Kidney (tissue), 14 donors: ENCODE results near the gene ZNF786. TPM values are rescaled to one million over a fixed set of nuclear protein-coding genes. Genes with fewer than 3 reads are reported as not detected.
A peak's percentile ranks its signal among the peaks of the same experiment; 100 is the strongest.

ENCODE experiments used
- DNase-seq, 5 donors: peaks; one replicate each; pipeline ENCODE4 v3.0.0-alpha.2; 2013 to 2020
- FAIRE-seq: peaks from 2 replicates; lab custom pipeline; 2012; peaks lifted over from hg19 to GRCh38; lab: Jason Lieb, UNC
- H3K27ac ChIP-seq, 2 donors: one replicate each; pipeline ENCODE4 v1.7.0; 2013; ENCODE audit warnings: low read depth in 2 of 2, low read length in 2 of 2, inconsistent platforms in 1 of 2
- H3K27me3 ChIP-seq: one replicate; pipeline ENCODE4 v1.7.1; 2013; ENCODE audit warnings: low read length, inconsistent platforms; ENCODE audit not compliant: control insufficient read depth, insufficient read depth
- H3K36me3 ChIP-seq, 3 donors: one replicate each; pipeline versions ENCODE4 v1.7.0 to v1.7.1; 2013; ENCODE audit warnings: low read length in 3 of 3, control low read depth in 1 of 3, inconsistent platforms in 1 of 3; ENCODE audit not compliant: insufficient read depth in 3 of 3, control insufficient read depth in 2 of 3
- H3K4me1 ChIP-seq, 3 donors: one replicate each; pipeline versions ENCODE4 v1.7.0 to v1.7.1; 2013; ENCODE audit warnings: low read length in 3 of 3, inconsistent platforms in 1 of 3, low read depth in 1 of 3; ENCODE audit not compliant: control insufficient read depth in 2 of 3, insufficient read depth in 2 of 3
- H3K4me3 ChIP-seq, 3 donors: one replicate each; pipeline versions ENCODE4 v1.7.0 to v1.8.1; 2013; ENCODE audit warnings: low read length in 3 of 3, control low read depth in 1 of 3, inconsistent platforms in 1 of 3
- H3K9ac ChIP-seq, 3 donors: one replicate each; pipeline versions ENCODE4 v1.7.0 to v1.7.1; 2013; ENCODE audit warnings: low read length in 3 of 3, control low read depth in 1 of 3, inconsistent platforms in 1 of 3
- H3K9me3 ChIP-seq, 3 donors: one replicate each; pipeline versions ENCODE4 v1.7.0 to v1.7.1; 2013; ENCODE audit warnings: low read length in 3 of 3, control low read depth in 1 of 3, inconsistent platforms in 1 of 3; ENCODE audit not compliant: control insufficient read depth in 2 of 3, insufficient read depth in 1 of 3
- intact Hi-C: fragments of 100-400 bp; cut with DNase I; formaldehyde crosslinking; loops from one replicate; pipeline ENCODE4 v1.11.1; 2022
- polyA plus RNA-seq: library from polyadenylated mRNA; stranded (reverse); fragments of 350-450 nt; fragmentation: Illumina TruSeq; extraction: RNeasy Lipid Tissue Mini Kit (QIAGEN cat#74804); gene quantifications from one replicate; pipeline ENCODE4 v1.2.3, GENCODE V29; 2014; ENCODE audit warnings: low read depth, low replicate concordance; ENCODE audit not compliant: insufficient read depth
- total RNA-seq: library from RNA; stranded (reverse); fragmentation: NEBNext Ultra II Directional; extraction: Animal tissue kit (Norgen Biotek cat#: 25700); gene quantifications from one replicate; pipeline ENCODE4 v1.2.1, GENCODE V29; 2021
- TF ChIP-seq, protein P1 (sequence below): IDR thresholded peaks from 3 replicates; pipeline ENCODE4 v1.5.1; 2012; ENCODE audit warnings: mild to moderate bottlenecking, moderate library complexity, borderline replicate concordance; ENCODE audit not compliant: insufficient read depth; ENCODE audit errors: extremely low read depth
- donor health status: control.
- donor health status: control.
- donor health status: control.
- donor health status: control.
- donor health status: control.
- donor health status: DM: yes; HTN: yes; CAD: no.
- donor health status: Normal renal cell carcinoma (clear cell type).

The ZNF786 gene
- total and polyA plus RNA-seq, 2 donors from 2014 or later = 2.6 to 8.0 TPM

DNA sequence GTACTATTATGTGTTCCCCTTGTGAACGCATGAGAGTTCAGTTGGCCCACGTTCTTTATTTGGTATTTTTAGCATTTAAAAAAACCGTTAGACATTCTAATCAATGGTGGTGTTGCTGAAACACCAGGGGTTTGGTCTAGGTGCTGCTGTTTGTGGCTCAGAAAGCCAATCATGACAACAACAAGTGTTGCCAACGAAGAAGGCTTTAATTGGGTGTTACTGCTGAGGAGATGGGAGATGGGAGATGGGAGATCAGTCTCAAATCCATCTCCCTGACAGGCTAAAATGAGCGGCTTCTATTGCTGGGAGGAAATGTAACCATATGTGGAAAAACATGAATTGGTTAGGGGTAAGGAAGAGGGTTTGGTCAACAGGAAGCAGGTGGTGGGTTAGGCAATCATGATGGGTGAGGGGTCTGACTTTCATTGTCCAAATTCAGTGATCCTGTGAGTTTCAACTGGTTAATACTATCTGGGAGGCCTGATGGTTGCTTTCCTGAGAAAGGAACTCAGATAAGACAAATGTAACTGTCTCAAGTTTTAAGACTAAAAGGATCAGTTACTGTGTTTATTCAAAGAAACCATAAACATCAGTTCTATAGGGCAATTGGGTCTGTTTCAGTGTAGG lies 40.2 kb upstream of the ZNF786 start:
- intact Hi-C loops = no loop called here
- Histone ChIP-seq H3K9ac (no peak overlapping the region), H3K27ac (no peak overlapping the region), H3K4me1 (no peaks in the 10 kb centered on the region), H3K9me3 (peaks cover 0 to 6% (median 0%) of the 10 kb centered on the region in 3 donors), H3K36me3 (peaks cover 0 to 5% (median 0%) of the 10 kb centered on the region in 3 donors), H3K27me3 (no peaks in the 10 kb centered on the region), H3K4me3 (no peak overlapping the region)
- no peak for FAIRE-seq
- DNase-seq = no peak
- TF ChIP-seq, protein P1, sequence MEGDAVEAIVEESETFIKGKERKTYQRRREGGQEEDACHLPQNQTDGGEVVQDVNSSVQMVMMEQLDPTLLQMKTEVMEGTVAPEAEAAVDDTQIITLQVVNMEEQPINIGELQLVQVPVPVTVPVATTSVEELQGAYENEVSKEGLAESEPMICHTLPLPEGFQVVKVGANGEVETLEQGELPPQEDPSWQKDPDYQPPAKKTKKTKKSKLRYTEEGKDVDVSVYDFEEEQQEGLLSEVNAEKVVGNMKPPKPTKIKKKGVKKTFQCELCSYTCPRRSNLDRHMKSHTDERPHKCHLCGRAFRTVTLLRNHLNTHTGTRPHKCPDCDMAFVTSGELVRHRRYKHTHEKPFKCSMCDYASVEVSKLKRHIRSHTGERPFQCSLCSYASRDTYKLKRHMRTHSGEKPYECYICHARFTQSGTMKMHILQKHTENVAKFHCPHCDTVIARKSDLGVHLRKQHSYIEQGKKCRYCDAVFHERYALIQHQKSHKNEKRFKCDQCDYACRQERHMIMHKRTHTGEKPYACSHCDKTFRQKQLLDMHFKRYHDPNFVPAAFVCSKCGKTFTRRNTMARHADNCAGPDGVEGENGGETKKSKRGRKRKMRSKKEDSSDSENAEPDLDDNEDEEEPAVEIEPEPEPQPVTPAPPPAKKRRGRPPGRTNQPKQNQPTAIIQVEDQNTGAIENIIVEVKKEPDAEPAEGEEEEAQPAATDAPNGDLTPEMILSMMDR = no peak

- Histone ChIP-seq H3K9ac (peak overlapping the region; percentile 93 to 98 (median 98)), H3K27ac (peak overlapping the region; percentile 95 to 98), H3K9me3 (peaks cover 0 to 6% (median 0%) of the 10 kb centered on the region in 3 donors), H3K27me3 (no peaks in the 10 kb centered on the region), H3K4me3 (peak overlapping the region; percentile 88 to 99 (median 98)), H3K36me3 (peaks cover 0 to 5% (median 0%) of the 10 kb centered on the region in 3 donors), H3K4me1 (peaks cover 0 to 6% (median 5%) of the 10 kb centered on the region in 3 donors)
- intact Hi-C loops = no loop called here
- DNase-seq (peak in 4 of 5 donors; percentile 53 to 86 (median 66)), FAIRE-seq (no peak)
- TF ChIP-seq, protein P1 = no peak
Measured at GRCh38 chr7:149126662-149127266, 36.2 kb upstream of the ZNF786 start.

DNA sequence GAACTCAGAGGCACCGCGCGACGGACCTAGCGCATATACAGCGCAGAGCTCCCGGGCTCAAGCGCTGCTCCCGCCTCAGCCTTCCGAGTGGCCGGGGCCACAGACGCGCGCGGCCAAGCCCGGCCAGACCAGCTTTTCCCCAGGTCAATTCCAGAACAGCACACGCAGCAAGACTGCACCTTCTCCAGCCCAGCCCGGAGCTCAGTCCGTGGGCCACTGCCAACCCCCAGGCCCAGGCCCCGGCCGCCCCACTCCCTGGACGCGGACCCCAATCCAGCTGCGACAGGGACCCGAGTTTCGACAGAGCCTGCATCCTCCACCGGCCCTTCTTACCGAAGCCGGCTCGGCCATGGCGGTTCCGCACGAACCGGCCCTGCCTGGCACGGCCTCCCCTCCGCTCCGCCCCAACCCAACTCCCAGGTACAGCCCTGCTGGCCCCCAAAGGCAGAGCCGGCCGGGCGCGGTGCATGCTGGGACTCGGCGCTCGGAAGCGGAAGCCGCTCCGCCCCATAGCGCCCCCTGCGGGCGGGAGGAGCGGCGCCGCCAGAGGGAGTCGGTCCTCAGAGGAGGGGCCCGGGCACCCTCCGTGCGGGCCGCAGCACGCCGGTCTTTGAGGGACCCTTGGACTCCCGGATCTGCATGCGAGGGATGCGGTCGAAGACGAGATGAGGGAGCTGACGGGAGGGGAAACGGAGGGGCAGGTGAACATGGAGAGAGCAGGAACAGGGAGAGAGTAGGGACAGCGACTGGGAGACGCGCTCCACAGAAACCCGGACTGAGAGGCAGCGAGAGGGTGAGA lies 35.5 kb upstream of the ZNF786 start, which contains the start of gene ZNF425:
Gene ZNF425, minus strand, starts transcription at position 462 of the 799 bp plus-strand sequence. Its CDS starts 111 bp downstream, at position 351.
- Histone ChIP-seq H3K4me1 (peaks cover 0 to 6% (median 5%) of the 10 kb centered on the region in 3 donors), H3K27me3 (no peaks in the 10 kb centered on the region), H3K36me3 (peaks cover 0 to 5% (median 0%) of the 10 kb centered on the region in 3 donors), H3K27ac (peak within 1 kb of the TSS; percentile 95 to 98), H3K4me3 (peak within 1 kb of the TSS; percentile 88 to 99 (median 98)), H3K9ac (peak within 1 kb of the TSS; percentile 93 to 98 (median 98)), H3K9me3 (peaks cover 0 to 6% (median 0%) of the 10 kb centered on the region in 3 donors)
- intact Hi-C loops = no loop called here
- DNase-seq (peak; percentile 95 to 98 (median 97)), FAIRE-seq (no peak)
- TF ChIP-seq, protein P1 = peak; percentile 84
